GM12878 (cell line): Measurements from ENCODE around the gene CNNM1. TPM values are rescaled to one million over a fixed set of nuclear protein-coding genes. Genes with fewer than 3 reads are reported as not detected.

Source experiments
- CBX5 ChIP-seq: sonication (generic); IDR thresholded peaks from 2 replicates; pipeline ENCODE4 v1.6.1; 2016; ENCODE audit warnings: low read depth, moderate library complexity, mild to moderate bottlenecking, inconsistent platforms
- NFYA ChIP-seq: IDR thresholded peaks from 2 replicates; pipeline ENCODE4 v1.6.1; 2011; ENCODE audit warnings: low read depth, mild to moderate bottlenecking, low read length, improper control_type of control experiment, borderline replicate concordance
- SRF ChIP-seq, 2 experiments: IDR thresholded peaks; 2 replicates each; pipeline ENCODE4 v1.6.1; 2011; ENCODE audit warnings: low read depth in 2 of 2, low read length in 2 of 2, mild to moderate bottlenecking in 1 of 2, moderate library complexity in 1 of 2
- ZNF207 ChIP-seq: fragments of 450-650 bp; IDR thresholded peaks from 2 replicates; pipeline ENCODE4 v1.6.1; 2014; ENCODE audit warnings: antibody characterized with exemption, mild to moderate bottlenecking, borderline replicate concordance
- polyA plus RNA-seq, 11 experiments: library from polyadenylated mRNA; depleted of rRNA in 4 of 11; unstranded in 6 of 11; stranded (reverse) in 5 of 11; fragments of >200 nt; fragmentation: Nextera tagmentation in 4 of 11; fragmentation: Illumina TruSeq in 1 of 11; extraction: Ambion mirVana in 4 of 11; extraction: Trizol in 1 of 11; gene quantifications; 1 replicate in 1 of 11; 2 replicates in 10 of 11; pipeline versions ENCODE4 v1.2.1 to v1.2.3, GENCODE V29; 2011 to 2016; ENCODE audit warnings: inconsistent platforms in 2 of 11, missing spikeins in 2 of 11, low read depth in 1 of 11
- total RNA-seq, 4 experiments: library from RNA; depleted of rRNA in 3 of 4; stranded (reverse); fragments of >200 nt in 3 of 4; fragmentation: Illumina TruSeq in 1 of 4; extraction: Trizol in 1 of 4; gene quantifications; 2 replicates each; pipeline versions ENCODE4 v1.2.1 to v1.2.3, GENCODE V29; 2013 to 2021
- TF ChIP-seq, protein P1 (sequence below): fragments of 450-650 bp; IDR thresholded peaks from 2 replicates; pipeline ENCODE4 v1.6.1; 2017; ENCODE audit warnings: mild to moderate bottlenecking, moderate library complexity
- TF ChIP-seq, protein P2 (sequence below): IDR thresholded peaks from 2 replicates; pipeline ENCODE4 v1.6.1; 2012; ENCODE audit warnings: improper control_type of control experiment, low read depth, low read length; ENCODE audit not compliant: insufficient replicate concordance
- TF ChIP-seq, protein P3 (sequence below): fragments of 450-650 bp; IDR thresholded peaks from 2 replicates; pipeline ENCODE4 v1.6.1; 2017; ENCODE audit warnings: antibody characterized with exemption, mild to moderate bottlenecking, moderate library complexity
- TF ChIP-seq, protein P4 (sequence below): fragments of 450-650 bp; IDR thresholded peaks from 2 replicates; pipeline ENCODE4 v1.6.1; 2017; ENCODE audit warnings: low read depth, mild to moderate bottlenecking, moderate library complexity

CNNM1 gene
- total and polyA plus RNA-seq, 10 of the 15 experiments (the other 5 are each of a cell fraction or from before 2014, with no cell fraction given), result 0.01 TPM; not detected in 9

DNA sequence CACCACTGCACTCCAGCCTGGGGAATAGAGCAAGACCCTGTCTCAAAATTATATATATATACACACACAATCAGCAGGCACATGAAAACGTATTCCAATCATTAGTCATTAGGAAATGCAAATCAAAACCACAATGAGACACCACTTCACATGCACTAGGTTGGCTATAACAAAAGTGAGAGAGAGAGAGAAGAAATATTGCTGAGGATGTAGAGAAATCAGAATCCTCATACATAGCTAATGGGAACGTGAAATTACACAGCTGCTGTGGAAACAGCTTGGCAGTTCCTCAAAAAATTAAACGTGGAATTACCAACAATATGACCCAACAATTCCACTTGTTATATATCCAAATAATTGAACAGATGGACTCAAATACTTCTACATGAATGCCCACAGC is 43.3 kb upstream of the CNNM1 start (continued):
- TF ChIP-seq, protein P1, sequence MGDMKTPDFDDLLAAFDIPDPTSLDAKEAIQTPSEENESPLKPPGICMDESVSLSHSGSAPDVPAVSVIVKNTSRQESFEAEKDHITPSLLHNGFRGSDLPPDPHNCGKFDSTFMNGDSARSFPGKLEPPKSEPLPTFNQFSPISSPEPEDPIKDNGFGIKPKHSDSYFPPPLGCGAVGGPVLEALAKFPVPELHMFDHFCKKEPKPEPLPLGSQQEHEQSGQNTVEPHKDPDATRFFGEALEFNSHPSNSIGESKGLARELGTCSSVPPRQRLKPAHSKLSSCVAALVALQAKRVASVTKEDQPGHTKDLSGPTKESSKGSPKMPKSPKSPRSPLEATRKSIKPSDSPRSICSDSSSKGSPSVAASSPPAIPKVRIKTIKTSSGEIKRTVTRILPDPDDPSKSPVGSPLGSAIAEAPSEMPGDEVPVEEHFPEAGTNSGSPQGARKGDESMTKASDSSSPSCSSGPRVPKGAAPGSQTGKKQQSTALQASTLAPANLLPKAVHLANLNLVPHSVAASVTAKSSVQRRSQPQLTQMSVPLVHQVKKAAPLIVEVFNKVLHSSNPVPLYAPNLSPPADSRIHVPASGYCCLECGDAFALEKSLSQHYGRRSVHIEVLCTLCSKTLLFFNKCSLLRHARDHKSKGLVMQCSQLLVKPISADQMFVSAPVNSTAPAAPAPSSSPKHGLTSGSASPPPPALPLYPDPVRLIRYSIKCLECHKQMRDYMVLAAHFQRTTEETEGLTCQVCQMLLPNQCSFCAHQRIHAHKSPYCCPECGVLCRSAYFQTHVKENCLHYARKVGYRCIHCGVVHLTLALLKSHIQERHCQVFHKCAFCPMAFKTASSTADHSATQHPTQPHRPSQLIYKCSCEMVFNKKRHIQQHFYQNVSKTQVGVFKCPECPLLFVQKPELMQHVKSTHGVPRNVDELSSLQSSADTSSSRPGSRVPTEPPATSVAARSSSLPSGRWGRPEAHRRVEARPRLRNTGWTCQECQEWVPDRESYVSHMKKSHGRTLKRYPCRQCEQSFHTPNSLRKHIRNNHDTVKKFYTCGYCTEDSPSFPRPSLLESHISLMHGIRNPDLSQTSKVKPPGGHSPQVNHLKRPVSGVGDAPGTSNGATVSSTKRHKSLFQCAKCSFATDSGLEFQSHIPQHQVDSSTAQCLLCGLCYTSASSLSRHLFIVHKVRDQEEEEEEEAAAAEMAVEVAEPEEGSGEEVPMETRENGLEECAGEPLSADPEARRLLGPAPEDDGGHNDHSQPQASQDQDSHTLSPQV, result no peak
- TF ChIP-seq ZNF207 (no peak), CBX5 (no peak), SRF (IDR thresholded peaks at IDR 0.05; ENCODE audit: low read depth in 2 of 2, low read length in 2 of 2) (no peak), NFYA (no peak)
- TF ChIP-seq, protein P2, sequence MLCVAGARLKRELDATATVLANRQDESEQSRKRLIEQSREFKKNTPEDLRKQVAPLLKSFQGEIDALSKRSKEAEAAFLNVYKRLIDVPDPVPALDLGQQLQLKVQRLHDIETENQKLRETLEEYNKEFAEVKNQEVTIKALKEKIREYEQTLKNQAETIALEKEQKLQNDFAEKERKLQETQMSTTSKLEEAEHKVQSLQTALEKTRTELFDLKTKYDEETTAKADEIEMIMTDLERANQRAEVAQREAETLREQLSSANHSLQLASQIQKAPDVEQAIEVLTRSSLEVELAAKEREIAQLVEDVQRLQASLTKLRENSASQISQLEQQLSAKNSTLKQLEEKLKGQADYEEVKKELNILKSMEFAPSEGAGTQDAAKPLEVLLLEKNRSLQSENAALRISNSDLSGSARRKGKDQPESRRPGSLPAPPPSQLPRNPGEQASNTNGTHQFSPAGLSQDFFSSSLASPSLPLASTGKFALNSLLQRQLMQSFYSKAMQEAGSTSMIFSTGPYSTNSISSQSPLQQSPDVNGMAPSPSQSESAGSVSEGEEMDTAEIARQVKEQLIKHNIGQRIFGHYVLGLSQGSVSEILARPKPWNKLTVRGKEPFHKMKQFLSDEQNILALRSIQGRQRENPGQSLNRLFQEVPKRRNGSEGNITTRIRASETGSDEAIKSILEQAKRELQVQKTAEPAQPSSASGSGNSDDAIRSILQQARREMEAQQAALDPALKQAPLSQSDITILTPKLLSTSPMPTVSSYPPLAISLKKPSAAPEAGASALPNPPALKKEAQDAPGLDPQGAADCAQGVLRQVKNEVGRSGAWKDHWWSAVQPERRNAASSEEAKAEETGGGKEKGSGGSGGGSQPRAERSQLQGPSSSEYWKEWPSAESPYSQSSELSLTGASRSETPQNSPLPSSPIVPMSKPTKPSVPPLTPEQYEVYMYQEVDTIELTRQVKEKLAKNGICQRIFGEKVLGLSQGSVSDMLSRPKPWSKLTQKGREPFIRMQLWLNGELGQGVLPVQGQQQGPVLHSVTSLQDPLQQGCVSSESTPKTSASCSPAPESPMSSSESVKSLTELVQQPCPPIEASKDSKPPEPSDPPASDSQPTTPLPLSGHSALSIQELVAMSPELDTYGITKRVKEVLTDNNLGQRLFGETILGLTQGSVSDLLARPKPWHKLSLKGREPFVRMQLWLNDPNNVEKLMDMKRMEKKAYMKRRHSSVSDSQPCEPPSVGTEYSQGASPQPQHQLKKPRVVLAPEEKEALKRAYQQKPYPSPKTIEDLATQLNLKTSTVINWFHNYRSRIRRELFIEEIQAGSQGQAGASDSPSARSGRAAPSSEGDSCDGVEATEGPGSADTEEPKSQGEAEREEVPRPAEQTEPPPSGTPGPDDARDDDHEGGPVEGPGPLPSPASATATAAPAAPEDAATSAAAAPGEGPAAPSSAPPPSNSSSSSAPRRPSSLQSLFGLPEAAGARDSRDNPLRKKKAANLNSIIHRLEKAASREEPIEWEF, result no peak
- TF ChIP-seq, protein P3, sequence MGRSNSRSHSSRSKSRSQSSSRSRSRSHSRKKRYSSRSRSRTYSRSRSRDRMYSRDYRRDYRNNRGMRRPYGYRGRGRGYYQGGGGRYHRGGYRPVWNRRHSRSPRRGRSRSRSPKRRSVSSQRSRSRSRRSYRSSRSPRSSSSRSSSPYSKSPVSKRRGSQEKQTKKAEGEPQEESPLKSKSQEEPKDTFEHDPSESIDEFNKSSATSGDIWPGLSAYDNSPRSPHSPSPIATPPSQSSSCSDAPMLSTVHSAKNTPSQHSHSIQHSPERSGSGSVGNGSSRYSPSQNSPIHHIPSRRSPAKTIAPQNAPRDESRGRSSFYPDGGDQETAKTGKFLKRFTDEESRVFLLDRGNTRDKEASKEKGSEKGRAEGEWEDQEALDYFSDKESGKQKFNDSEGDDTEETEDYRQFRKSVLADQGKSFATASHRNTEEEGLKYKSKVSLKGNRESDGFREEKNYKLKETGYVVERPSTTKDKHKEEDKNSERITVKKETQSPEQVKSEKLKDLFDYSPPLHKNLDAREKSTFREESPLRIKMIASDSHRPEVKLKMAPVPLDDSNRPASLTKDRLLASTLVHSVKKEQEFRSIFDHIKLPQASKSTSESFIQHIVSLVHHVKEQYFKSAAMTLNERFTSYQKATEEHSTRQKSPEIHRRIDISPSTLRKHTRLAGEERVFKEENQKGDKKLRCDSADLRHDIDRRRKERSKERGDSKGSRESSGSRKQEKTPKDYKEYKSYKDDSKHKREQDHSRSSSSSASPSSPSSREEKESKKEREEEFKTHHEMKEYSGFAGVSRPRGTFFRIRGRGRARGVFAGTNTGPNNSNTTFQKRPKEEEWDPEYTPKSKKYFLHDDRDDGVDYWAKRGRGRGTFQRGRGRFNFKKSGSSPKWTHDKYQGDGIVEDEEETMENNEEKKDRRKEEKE, result no peak
- TF ChIP-seq, protein P4, sequence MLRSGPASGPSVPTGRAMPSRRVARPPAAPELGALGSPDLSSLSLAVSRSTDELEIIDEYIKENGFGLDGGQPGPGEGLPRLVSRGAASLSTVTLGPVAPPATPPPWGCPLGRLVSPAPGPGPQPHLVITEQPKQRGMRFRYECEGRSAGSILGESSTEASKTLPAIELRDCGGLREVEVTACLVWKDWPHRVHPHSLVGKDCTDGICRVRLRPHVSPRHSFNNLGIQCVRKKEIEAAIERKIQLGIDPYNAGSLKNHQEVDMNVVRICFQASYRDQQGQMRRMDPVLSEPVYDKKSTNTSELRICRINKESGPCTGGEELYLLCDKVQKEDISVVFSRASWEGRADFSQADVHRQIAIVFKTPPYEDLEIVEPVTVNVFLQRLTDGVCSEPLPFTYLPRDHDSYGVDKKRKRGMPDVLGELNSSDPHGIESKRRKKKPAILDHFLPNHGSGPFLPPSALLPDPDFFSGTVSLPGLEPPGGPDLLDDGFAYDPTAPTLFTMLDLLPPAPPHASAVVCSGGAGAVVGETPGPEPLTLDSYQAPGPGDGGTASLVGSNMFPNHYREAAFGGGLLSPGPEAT, result no peak
